Germinal center (tissue), 1 donor: ENCODE data around the gene SP100.
"Not testable (repeated sequence)": the region's sequence is repeated elsewhere in the genome, so short reads cannot be mapped to it uniquely, and the experiment has no call there.

Source experiments
- DNase-seq: peaks from one replicate; pipeline ENCODE4 v3.0.0; 2012; ENCODE audit warnings: mixed read lengths, low spot score

Gene SP100

GRCh38 chr2:230459216-230459615 lies 43.2 kb downstream of the SP100 start:
- DNase-seq = no peak

- DNase-seq = no peak
These were observed 55.1 kb downstream of the SP100 start for GRCh38 chr2:230471074-230471473.

GRCh38 chr2:230472621-230473018 lies 56.6 kb downstream of the SP100 start:
- no peak for DNase-seq

- DNase-seq = no peak
These were observed 57.4 kb downstream of the SP100 start for GRCh38 chr2:230473378-230473777.

GRCh38 chr2:230475143-230475542 lies 59.1 kb downstream of the SP100 start:
- DNase-seq = no peak

- DNase-seq = no peak
These were observed 69.9 kb downstream of the SP100 start for GRCh38 chr2:230485801-230486341.

GRCh38 chr2:230491219-230491618 lies 75.2 kb downstream of the SP100 start:
- not testable (repeated sequence) for DNase-seq

- no peak for DNase-seq
These were observed 76.1 kb downstream of the SP100 start for GRCh38 chr2:230492107-230492506.

GRCh38 chr2:230494980-230495379 lies 79.0 kb downstream of the SP100 start:
- no peak for DNase-seq

- DNase-seq = peak; percentile 43
These were observed 80.9 kb downstream of the SP100 start for GRCh38 chr2:230496891-230497290.

- no peak for DNase-seq
These were observed 82.6 kb downstream of the SP100 start for GRCh38 chr2:230498506-230499107.

GRCh38 chr2:230502593-230502992 lies 86.6 kb downstream of the SP100 start:
- DNase-seq = no peak

GRCh38 chr2:230503798-230504197 lies 87.8 kb downstream of the SP100 start:
- no peak for DNase-seq

- DNase-seq = no peak
These were observed 89.2 kb downstream of the SP100 start for GRCh38 chr2:230505162-230505561.

- no peak for DNase-seq
These were observed 97.2 kb downstream of the SP100 start for GRCh38 chr2:230512955-230513748.

GRCh38 chr2:230520061-230520874 lies 104.3 kb downstream of the SP100 start:
- DNase-seq = no peak

GRCh38 chr2:230520875-230521155 lies 104.8 kb downstream of the SP100 start:
- no peak for DNase-seq

- no peak for DNase-seq
These were observed 105.4 kb downstream of the SP100 start for GRCh38 chr2:230521386-230521785.

- no peak for DNase-seq
These were observed 109.7 kb downstream of the SP100 start for GRCh38 chr2:230525682-230526081.

GRCh38 chr2:230537531-230537976 lies 121.6 kb downstream of the SP100 start:
- DNase-seq = no peak

GRCh38 chr2:230540332-230540731 lies 124.3 kb downstream of the SP100 start:
- no peak for DNase-seq

GRCh38 chr2:230541934-230542380 lies 126.0 kb downstream of the SP100 start:
- DNase-seq = no peak

GRCh38 chr2:230542751-230543150 lies 126.8 kb downstream of the SP100 start:
- no peak for DNase-seq
